ENCODE results near the gene SPATA17. TPM values are rescaled to one million over a fixed set of nuclear protein-coding genes. Genes with fewer than 3 reads are reported as not detected.

The SPATA17 gene
- total and polyA plus RNA-seq, 2 of the 13 experiments (the other 11 are each of a cell fraction or from before 2014, with no cell fraction given): 0.48 to 1.7 TPM

DNA sequence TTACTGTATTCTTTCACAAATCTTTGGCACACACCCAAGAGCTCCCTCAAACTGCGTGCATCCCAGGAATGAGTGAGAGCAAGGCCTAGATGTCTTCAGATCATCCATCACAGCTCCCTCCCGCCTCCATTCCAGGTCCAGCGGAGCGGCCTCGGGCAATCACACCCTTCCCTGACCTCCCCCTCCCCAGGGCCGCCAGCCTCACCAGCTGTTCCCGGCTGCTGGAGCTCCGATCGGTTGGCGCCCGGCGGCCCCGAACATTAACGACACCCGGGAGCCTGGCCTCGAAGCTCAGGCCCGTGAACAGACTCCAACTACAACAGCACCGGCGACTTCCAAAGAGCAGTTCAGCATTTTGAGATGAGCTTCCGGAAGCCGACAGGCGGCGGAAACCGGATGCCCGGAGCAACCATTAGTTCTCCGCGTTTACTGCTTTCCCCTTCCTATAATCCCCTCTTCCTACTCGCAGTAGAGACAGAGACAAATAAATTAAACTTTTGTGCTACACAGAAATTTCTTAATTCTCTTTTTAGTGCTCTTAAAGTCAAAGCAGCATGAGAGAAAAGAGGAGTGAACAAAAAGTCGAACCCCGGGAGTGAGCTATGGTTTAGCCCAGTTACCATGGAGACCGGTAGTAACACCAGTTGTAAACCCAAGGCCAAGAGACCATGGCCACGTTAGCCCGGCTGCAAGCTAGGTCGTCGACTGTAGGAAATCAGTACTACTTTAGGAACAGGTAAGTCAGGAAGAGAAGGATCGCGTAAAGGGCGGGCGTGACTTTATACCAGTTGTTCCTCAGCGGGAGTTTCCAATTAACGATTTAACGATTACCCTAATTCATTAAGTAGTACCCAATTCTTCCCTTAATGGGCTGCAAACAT, at the start of gene SPATA17, which contains the start of gene GPATCH2 (continued):
- TF ChIP-seq ZZZ3 (CRISPR knock-in tag; IDR thresholded peaks at IDR 0.05; ENCODE audit: borderline replicate concordance) (peak; percentile 81; the same call in 1 of the 2 replicates), ZNF337 (CRISPR knock-in tag; IDR thresholded peaks at IDR 0.05; ENCODE audit: borderline replicate concordance, low read depth) (peak; percentile 28; the same call in 1 of the 2 replicates), MATR3 (CRISPR knock-in tag; IDR thresholded peaks at IDR 0.05) (no peak), DR1 (CRISPR knock-in tag; IDR thresholded peaks at IDR 0.05) (0 out of 2 replicates have a peak, but pooled peaks have one; percentile 45), NFE2L1 (CRISPR knock-in tag; IDR thresholded peaks at IDR 0.05; ENCODE audit: borderline replicate concordance) (no peak), ZNF850 (CRISPR knock-in tag; conservative IDR thresholded peaks at IDR 0.05) (no peak), KDM5A (IDR thresholded peaks at IDR 0.05; ENCODE audit: borderline replicate concordance, low read length) (peak; percentile 74), BORCS8-MEF2B (CRISPR knock-in tag; IDR thresholded peaks at IDR 0.05) (no peak), KDM3A (CRISPR knock-in tag; IDR thresholded peaks at IDR 0.05; ENCODE audit: low read depth) (no peak; the same call in 1 of the 2 replicates), ZNF296 (CRISPR knock-in tag; conservative IDR thresholded peaks at IDR 0.05) (no peak), ZNF430 (CRISPR knock-in tag; IDR thresholded peaks at IDR 0.05) (0 out of 2 replicates have a peak, but pooled peaks have one; percentile 53), ZNF138 (CRISPR knock-in tag; IDR thresholded peaks at IDR 0.05; ENCODE audit: low read depth) (no peak), THAP11 (CRISPR knock-in tag; IDR thresholded peaks at IDR 0.05) (peak; percentile 77), PAWR (CRISPR knock-in tag; IDR thresholded peaks at IDR 0.05; ENCODE audit: borderline replicate concordance) (no peak)
- TF ChIP-seq, protein P1, sequence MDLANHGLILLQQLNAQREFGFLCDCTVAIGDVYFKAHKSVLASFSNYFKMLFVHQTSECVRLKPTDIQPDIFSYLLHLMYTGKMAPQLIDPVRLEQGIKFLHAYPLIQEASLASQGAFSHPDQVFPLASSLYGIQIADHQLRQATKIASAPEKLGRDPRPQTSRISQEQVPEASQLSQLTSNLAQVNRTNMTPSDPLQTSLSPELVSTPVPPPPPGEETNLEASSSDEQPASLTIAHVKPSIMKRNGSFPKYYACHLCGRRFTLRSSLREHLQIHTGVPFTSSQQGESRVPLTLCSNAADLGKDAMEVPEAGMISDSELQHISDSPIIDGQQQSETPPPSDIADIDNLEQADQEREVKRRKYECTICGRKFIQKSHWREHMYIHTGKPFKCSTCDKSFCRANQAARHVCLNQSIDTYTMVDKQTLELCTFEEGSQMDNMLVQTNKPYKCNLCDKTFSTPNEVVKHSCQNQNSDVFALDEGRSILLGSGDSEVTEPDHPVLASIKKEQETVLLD (CRISPR knock-in tag; IDR thresholded peaks at IDR 0.05; ENCODE audit: low read depth): no peak
- TF ChIP-seq, protein P2, sequence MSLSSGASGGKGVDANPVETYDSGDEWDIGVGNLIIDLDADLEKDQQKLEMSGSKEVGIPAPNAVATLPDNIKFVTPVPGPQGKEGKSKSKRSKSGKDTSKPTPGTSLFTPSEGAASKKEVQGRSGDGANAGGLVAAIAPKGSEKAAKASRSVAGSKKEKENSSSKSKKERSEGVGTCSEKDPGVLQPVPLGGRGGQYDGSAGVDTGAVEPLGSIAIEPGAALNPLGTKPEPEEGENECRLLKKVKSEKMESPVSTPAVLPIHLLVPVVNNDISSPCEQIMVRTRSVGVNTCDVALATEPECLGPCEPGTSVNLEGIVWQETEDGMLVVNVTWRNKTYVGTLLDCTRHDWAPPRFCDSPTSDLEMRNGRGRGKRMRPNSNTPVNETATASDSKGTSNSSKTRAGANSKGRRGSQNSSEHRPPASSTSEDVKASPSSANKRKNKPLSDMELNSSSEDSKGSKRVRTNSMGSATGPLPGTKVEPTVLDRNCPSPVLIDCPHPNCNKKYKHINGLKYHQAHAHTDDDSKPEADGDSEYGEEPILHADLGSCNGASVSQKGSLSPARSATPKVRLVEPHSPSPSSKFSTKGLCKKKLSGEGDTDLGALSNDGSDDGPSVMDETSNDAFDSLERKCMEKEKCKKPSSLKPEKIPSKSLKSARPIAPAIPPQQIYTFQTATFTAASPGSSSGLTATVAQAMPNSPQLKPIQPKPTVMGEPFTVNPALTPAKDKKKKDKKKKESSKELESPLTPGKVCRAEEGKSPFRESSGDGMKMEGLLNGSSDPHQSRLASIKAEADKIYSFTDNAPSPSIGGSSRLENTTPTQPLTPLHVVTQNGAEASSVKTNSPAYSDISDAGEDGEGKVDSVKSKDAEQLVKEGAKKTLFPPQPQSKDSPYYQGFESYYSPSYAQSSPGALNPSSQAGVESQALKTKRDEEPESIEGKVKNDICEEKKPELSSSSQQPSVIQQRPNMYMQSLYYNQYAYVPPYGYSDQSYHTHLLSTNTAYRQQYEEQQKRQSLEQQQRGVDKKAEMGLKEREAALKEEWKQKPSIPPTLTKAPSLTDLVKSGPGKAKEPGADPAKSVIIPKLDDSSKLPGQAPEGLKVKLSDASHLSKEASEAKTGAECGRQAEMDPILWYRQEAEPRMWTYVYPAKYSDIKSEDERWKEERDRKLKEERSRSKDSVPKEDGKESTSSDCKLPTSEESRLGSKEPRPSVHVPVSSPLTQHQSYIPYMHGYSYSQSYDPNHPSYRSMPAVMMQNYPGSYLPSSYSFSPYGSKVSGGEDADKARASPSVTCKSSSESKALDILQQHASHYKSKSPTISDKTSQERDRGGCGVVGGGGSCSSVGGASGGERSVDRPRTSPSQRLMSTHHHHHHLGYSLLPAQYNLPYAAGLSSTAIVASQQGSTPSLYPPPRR (CRISPR knock-in tag; IDR thresholded peaks at IDR 0.05; ENCODE audit: borderline replicate concordance): no peak
- TF ChIP-seq, protein P3, sequence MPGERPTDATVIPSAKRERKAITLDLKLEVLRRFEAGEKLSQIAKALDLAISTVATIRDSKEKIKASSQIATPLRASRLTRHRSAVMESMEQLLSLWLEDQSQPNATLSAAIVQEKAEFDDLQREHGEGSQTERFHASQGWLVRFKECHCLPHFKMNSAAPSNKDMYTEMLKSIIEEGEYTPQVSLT (CRISPR knock-in tag; IDR thresholded peaks at IDR 0.05; ENCODE audit: borderline replicate concordance, low read depth): no peak
- TF ChIP-seq, protein P4, sequence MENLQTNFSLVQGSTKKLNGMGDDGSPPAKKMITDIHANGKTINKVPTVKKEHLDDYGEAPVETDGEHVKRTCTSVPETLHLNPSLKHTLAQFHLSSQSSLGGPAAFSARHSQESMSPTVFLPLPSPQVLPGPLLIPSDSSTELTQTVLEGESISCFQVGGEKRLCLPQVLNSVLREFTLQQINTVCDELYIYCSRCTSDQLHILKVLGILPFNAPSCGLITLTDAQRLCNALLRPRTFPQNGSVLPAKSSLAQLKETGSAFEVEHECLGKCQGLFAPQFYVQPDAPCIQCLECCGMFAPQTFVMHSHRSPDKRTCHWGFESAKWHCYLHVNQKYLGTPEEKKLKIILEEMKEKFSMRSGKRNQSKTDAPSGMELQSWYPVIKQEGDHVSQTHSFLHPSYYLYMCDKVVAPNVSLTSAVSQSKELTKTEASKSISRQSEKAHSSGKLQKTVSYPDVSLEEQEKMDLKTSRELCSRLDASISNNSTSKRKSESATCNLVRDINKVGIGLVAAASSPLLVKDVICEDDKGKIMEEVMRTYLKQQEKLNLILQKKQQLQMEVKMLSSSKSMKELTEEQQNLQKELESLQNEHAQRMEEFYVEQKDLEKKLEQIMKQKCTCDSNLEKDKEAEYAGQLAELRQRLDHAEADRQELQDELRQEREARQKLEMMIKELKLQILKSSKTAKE (CRISPR knock-in tag; IDR thresholded peaks at IDR 0.05; ENCODE audit: borderline replicate concordance): no peak
- TF ChIP-seq, protein P5, sequence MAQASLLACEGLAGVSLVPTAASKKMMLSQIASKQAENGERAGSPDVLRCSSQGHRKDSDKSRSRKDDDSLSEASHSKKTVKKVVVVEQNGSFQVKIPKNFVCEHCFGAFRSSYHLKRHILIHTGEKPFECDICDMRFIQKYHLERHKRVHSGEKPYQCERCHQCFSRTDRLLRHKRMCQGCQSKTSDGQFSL (CRISPR knock-in tag; IDR thresholded peaks at IDR 0.05): no peak

Measured in HepG2 (cell line).